Activated CD4-positive, alpha-beta T cell treated with anti-CD3 and anti-CD28 coated beads, Interleukin-2, amount 50 U/mL, for 24 hours (primary cell): ENCODE measurements around the gene PCGF3.
"Not testable (repeated sequence)": the region's sequence is repeated elsewhere in the genome, so short reads cannot be mapped to it uniquely, and the experiment has no call there.

Experiments
- DNase-seq, 2 donors: peaks; one replicate each; pipeline ENCODE4 v3.0.0-alpha.2; 2020; ENCODE audit warnings: low read depth in 1 of 2, low spot score in 1 of 2

Gene PCGF3

GRCh38 chr4:667545-667925 lies 38.1 kb upstream of the PCGF3 start:
- no peak for DNase-seq

GRCh38 chr4:668219-668618 lies 37.4 kb upstream of the PCGF3 start:
- not testable (repeated sequence) for DNase-seq

- DNase-seq, result not testable (repeated sequence)
These were observed 35.6 kb upstream of the PCGF3 start for GRCh38 chr4:669806-670559.

- DNase-seq, result no peak
These were observed 33.9 kb upstream of the PCGF3 start for GRCh38 chr4:671769-672168.

- DNase-seq, result no peak
These were observed 32.1 kb upstream of the PCGF3 start for GRCh38 chr4:673349-674091.

- DNase-seq, result peak; percentile 95 to 98
These were observed 31.2 kb upstream of the PCGF3 start, which contains the start of the genes ATP5ME and MYL5 for GRCh38 chr4:674172-675035. TSS of gene ATP5ME (minus strand) at chr4:674276. CDS start at chr4:674247, 29 bp downstream. TSS of gene MYL5 (plus strand) at chr4:674542. CDS start at chr4:678027, 3,485 bp downstream.

- DNase-seq, result no peak
These were observed 30.4 kb upstream of the PCGF3 start for GRCh38 chr4:675036-675882.

GRCh38 chr4:675980-676870 lies 29.4 kb upstream of the PCGF3 start:
- DNase-seq, result no peak

- DNase-seq, result no peak
These were observed 28.8 kb upstream of the PCGF3 start for GRCh38 chr4:676871-677235.

GRCh38 chr4:677431-678293 lies 28.0 kb upstream of the PCGF3 start:
- no peak for DNase-seq

GRCh38 chr4:678331-679103 lies 27.1 kb upstream of the PCGF3 start:
- no peak for DNase-seq

- DNase-seq, result no peak
These were observed 26.5 kb upstream of the PCGF3 start for GRCh38 chr4:679104-679481.

- no peak for DNase-seq
These were observed 26.0 kb upstream of the PCGF3 start for GRCh38 chr4:679629-680028.

- DNase-seq, result no peak
These were observed 25.5 kb upstream of the PCGF3 start for GRCh38 chr4:680091-680490.

- no peak for DNase-seq
These were observed 25.1 kb upstream of the PCGF3 start for GRCh38 chr4:680551-680927.

- DNase-seq, result no peak
These were observed 24.5 kb upstream of the PCGF3 start for GRCh38 chr4:680928-681645.

- no peak for DNase-seq
These were observed 23.7 kb upstream of the PCGF3 start for GRCh38 chr4:681736-682451.
